T-helper 1 cell treated with Interleukin-12 subunit alpha and Interleukin-12 subunit beta and Interleukin-4 antibody, amounts not matched to agents 30 μg/mL and 1 μg/mL, for 36 hours (primary cell): ENCODE data around the gene SYTL3.
A peak's percentile ranks its signal among the peaks of the same experiment; 100 is the strongest.

Source experiments
- H3K27ac Mint-ChIP-seq: one replicate; pipeline ENCODE4 v1.8.0; 2021; ENCODE audit warnings: mild to moderate bottlenecking, mixed read lengths
- H3K27me3 Mint-ChIP-seq: one replicate; pipeline ENCODE4 v1.8.0; 2021; ENCODE audit warnings: low read depth, mixed read lengths
- H3K36me3 Mint-ChIP-seq: one replicate; pipeline ENCODE4 v1.8.0; 2021; ENCODE audit warnings: low read depth, mixed read lengths
- H3K4me1 Mint-ChIP-seq: one replicate; pipeline ENCODE4 v1.8.0; 2021; ENCODE audit warnings: low read depth, mixed read lengths
- H3K4me3 Mint-ChIP-seq: one replicate; pipeline ENCODE4 v1.8.0; 2021; ENCODE audit warnings: mild to moderate bottlenecking, moderate library complexity, mixed read lengths
- H3K9me3 Mint-ChIP-seq: one replicate; pipeline ENCODE4 v1.8.0; 2021; ENCODE audit warnings: mixed read lengths

SYTL3 gene

DNA sequence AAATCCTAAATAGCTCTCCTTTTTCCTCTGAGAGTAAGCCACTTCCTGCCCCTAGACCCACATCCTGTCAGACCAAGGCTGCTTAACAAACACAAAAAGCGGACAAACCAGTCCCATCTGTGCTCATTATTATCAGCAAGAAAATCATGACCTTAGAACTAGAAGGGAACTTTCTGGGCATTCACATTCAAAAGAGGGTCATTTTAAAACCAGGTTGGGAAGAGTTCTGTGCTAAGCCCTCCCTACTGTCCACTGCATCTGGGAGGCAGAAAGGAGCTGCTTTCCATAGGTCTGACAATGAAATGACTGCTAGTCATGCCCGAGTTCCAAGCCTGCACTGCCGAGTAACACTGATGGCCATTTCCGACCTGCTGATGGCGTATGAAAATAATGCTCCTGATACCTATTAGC lies 153.9 kb downstream of the SYTL3 start:
- peak overlapping the region; percentile 63 for H3K4me3 Mint-ChIP-seq
- no peaks in the 10 kb centered on the region for H3K27me3 Mint-ChIP-seq
- H3K27ac Mint-ChIP-seq, result peak overlapping the region; percentile 60
- H3K4me1 Mint-ChIP-seq, result peaks cover 71% of the 10 kb centered on the region
- peaks cover 32% of the 10 kb centered on the region for H3K36me3 Mint-ChIP-seq
- no peaks in the 10 kb centered on the region for H3K9me3 Mint-ChIP-seq

DNA sequence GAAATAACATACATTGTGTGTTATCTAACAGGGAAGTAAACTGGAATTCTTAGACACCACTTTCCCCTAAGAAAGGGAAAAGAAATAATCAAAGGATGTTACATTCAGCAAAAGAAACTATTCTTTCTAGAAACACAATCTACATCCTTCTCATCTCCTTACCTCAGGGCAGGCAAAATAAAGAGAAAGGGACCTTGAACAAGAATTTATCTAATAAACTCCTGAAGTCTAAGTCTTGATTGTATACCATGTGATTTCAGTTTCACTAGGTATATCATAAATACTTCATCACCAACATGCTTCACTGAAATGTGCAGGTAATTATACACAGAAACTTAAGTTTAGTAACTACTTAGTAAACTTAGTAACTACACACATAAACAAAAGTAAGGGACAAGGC lies 154.4 kb downstream of the SYTL3 start:
- peak overlapping the region; percentile 60 for H3K27ac Mint-ChIP-seq
- H3K9me3 Mint-ChIP-seq, result no peaks in the 10 kb centered on the region
- H3K4me1 Mint-ChIP-seq, result peaks cover 75% of the 10 kb centered on the region
- H3K4me3 Mint-ChIP-seq, result peak overlapping the region; percentile 63
- no peaks in the 10 kb centered on the region for H3K27me3 Mint-ChIP-seq
- H3K36me3 Mint-ChIP-seq, result peaks cover 35% of the 10 kb centered on the region

DNA sequence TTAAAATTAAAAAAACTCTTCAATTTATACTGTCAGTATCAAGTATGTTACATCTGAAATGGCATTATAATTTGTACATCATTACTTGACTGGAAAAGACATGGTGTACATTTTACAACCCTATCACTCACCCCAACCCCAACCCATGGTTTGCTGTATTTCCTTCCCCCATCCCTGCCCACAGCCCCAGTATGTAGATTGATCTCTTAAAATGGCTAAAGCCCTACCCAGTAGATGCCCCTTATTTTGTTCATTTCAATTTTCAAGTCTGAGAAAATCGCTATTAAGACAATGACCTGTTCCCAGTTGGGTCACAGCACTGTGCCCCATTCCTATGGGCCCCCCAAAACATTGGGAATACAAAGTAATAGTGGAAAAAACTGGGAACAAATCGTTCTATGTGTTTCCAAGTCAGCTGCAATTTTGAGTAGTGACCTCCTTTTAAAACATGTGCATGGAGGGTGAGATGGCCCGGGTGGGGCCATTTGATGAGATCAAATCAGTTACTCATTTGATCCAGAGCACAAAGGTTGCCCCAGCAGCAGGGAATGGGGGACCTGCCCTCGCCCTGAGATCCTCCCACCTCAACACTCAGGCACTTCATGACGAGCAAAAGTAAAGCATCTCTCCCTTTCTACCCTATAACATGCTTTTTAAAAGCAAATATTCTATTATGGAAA lies 156.0 kb downstream of the SYTL3 start:
- peaks cover 47% of the 10 kb centered on the region for H3K36me3 Mint-ChIP-seq
- no peak overlapping the region for H3K27ac Mint-ChIP-seq
- H3K9me3 Mint-ChIP-seq, result no peaks in the 10 kb centered on the region
- H3K27me3 Mint-ChIP-seq, result no peaks in the 10 kb centered on the region
- peaks cover 79% of the 10 kb centered on the region for H3K4me1 Mint-ChIP-seq
- peak overlapping the region; percentile 5 for H3K4me3 Mint-ChIP-seq

DNA sequence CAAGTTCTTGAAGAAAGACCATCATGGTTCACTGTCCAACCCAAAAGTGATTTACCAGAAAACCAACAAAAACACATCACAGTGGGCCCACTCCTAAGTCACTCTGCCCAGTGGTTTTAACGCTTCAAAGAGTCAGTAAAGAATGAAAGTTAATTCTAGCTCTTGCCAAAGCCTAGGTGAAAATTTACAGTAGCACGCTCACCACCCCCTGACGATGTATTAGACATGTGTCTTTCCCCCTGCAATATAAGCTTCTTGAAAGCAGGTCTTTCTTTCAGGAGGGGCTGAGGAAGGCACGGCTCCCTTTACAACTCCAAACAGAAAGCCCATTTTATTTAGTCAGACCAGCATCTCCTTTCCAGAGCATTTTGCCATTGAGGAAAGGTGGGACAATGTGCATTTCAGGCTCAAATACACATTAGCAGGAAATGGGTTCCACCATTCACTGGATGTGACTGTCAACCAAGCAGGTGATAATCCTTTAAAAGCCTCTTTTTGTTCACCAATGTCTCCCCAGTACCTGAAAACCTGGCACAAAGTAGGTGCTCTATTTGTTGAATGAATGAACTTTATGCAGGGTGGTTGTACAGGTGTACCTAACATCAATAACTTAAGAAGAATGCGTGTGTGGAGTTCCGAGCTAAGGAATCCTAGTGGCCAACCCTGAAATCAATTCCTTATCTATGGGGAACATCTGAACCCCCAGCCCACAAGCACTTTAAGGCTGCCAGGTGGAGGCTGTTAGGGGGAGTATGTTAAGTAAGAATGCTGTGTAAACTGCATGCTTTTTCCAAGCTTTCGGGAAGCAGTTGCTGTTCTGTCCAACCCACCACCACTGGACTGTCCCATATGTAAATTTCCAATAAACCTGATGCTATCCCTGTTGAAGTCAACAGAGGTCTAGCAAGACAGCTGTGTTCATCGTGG lies 157.9 kb downstream of the SYTL3 start:
- Mint-ChIP-seq H3K36me3 (peaks cover 53% of the 10 kb centered on the region), H3K9me3 (no peaks in the 10 kb centered on the region), H3K27me3 (no peaks in the 10 kb centered on the region), H3K4me3 (no peak overlapping the region), H3K4me1 (peaks cover 82% of the 10 kb centered on the region), H3K27ac (peak overlapping the region; percentile 58)

GRCh38 chr6:158808442-158808833 lies 158.6 kb downstream of the SYTL3 start:
- H3K4me3 Mint-ChIP-seq, result no peak overlapping the region
- H3K36me3 Mint-ChIP-seq, result peaks cover 59% of the 10 kb centered on the region
- H3K9me3 Mint-ChIP-seq, result no peaks in the 10 kb centered on the region
- H3K4me1 Mint-ChIP-seq, result peaks cover 85% of the 10 kb centered on the region
- no peak overlapping the region for H3K27ac Mint-ChIP-seq
- H3K27me3 Mint-ChIP-seq, result no peaks in the 10 kb centered on the region

DNA sequence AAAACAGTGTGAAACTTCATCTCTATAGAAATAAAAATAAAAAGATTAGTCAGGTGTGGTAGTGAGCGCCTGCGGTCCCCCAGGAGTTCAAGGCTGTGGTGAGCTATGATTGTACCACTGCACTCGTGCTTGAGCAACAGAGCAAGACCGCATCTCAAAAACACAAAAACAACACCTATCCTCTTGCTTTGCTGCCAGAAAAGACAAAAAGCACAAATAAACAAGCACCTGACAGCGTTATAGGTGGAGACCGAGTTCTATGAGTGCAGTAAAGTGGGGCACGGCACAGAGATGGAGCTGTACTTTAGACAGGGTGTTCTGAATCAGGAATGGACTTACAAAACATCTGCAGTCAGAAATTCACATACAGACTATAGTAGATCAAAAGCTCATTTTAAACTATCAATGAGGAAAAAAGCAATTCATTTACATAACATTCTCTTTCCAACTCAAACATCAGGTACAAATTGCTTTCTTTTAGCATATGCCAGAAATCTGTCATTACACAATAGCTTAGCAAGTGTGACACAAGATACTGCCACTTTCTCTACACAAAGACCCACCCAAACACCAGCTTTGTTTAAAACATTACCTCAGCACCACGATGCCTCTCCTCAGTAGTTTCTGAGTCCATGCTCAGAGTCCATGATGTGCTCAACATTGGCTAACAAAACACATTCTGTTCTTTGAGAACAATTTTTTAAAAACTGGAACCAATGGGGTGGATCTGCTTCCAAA lies 159.3 kb downstream of the SYTL3 start:
- Mint-ChIP-seq H3K36me3 (peaks cover 64% of the 10 kb centered on the region), H3K27me3 (no peaks in the 10 kb centered on the region), H3K9me3 (no peaks in the 10 kb centered on the region), H3K27ac (no peak overlapping the region), H3K4me3 (no peak overlapping the region), H3K4me1 (peaks cover 86% of the 10 kb centered on the region)

- peaks cover 89% of the 10 kb centered on the region for H3K4me1 Mint-ChIP-seq
- no peaks in the 10 kb centered on the region for H3K9me3 Mint-ChIP-seq
- no peak overlapping the region for H3K4me3 Mint-ChIP-seq
- H3K27ac Mint-ChIP-seq, result no peak overlapping the region
- H3K27me3 Mint-ChIP-seq, result no peaks in the 10 kb centered on the region
- H3K36me3 Mint-ChIP-seq, result peaks cover 70% of the 10 kb centered on the region
These were observed 160.6 kb downstream of the SYTL3 start for GRCh38 chr6:158810155-158811095.

- H3K4me1 Mint-ChIP-seq, result peaks cover 82% of the 10 kb centered on the region
- peaks cover 70% of the 10 kb centered on the region for H3K36me3 Mint-ChIP-seq
- H3K27me3 Mint-ChIP-seq, result no peaks in the 10 kb centered on the region
- peak overlapping the region; percentile 31 for H3K27ac Mint-ChIP-seq
- no peaks in the 10 kb centered on the region for H3K9me3 Mint-ChIP-seq
- H3K4me3 Mint-ChIP-seq, result peak overlapping the region; percentile 62
These were observed 162.8 kb downstream of the SYTL3 start for GRCh38 chr6:158812611-158813010.

- no peaks in the 10 kb centered on the region for H3K9me3 Mint-ChIP-seq
- H3K27ac Mint-ChIP-seq, result peak overlapping the region; percentile 31
- H3K4me1 Mint-ChIP-seq, result peaks cover 79% of the 10 kb centered on the region
- no peaks in the 10 kb centered on the region for H3K27me3 Mint-ChIP-seq
- peak overlapping the region; percentile 62 for H3K4me3 Mint-ChIP-seq
- peaks cover 71% of the 10 kb centered on the region for H3K36me3 Mint-ChIP-seq
These were observed 163.2 kb downstream of the SYTL3 start for GRCh38 chr6:158813032-158813431.
